GM12801 (cell line): ENCODE data around the gene ENHO.

Experiments used
- TF ChIP-seq, protein P1 (sequence below): IDR thresholded peaks from one replicate; pipeline ENCODE4 v1.5.1; 2011; ENCODE audit warnings: control low read depth; ENCODE audit not compliant: insufficient read length; ENCODE audit errors: extremely low read depth

Gene ENHO

DNA sequence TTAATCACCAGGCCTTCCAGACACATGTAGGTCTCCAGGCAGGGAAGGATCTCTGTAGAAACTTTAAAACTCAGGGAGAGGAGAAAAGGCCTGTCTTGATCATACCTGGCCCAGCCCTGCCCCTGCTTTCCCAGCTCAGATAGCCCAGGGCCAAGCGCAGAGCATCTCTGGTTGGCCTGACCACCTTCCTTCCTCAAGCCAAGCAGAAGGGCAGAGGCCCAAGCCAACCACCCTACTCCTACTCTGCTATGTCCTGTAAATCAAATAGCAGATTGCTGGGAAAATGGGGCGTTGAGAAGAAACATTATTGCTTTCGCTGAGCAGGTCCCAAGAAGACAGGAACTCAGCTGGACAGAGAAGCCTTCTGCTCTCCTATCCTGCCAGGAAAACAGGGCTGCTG lies 14.3 kb downstream of the ENHO start:
- TF ChIP-seq, protein P1, sequence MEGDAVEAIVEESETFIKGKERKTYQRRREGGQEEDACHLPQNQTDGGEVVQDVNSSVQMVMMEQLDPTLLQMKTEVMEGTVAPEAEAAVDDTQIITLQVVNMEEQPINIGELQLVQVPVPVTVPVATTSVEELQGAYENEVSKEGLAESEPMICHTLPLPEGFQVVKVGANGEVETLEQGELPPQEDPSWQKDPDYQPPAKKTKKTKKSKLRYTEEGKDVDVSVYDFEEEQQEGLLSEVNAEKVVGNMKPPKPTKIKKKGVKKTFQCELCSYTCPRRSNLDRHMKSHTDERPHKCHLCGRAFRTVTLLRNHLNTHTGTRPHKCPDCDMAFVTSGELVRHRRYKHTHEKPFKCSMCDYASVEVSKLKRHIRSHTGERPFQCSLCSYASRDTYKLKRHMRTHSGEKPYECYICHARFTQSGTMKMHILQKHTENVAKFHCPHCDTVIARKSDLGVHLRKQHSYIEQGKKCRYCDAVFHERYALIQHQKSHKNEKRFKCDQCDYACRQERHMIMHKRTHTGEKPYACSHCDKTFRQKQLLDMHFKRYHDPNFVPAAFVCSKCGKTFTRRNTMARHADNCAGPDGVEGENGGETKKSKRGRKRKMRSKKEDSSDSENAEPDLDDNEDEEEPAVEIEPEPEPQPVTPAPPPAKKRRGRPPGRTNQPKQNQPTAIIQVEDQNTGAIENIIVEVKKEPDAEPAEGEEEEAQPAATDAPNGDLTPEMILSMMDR, result no peak

DNA sequence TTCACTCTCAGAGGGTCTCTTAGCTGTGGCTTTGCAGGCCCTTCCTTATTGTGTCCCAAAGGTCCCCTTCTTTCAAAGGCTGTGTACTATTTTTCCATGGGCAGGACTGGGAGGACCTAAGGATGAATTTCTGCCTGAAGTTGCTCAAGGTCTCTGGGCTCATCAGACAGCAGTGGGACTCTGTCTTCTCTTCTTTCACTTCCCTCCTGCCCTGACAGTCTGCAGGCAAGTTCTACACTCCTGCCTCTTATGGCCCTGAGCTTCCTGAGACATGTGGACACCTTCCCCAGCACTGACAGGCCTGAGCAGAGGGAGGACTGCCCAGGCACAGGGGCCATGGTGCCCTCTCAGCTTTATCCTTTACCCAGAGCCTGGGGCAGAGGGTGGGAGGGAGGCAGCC lies 14.8 kb downstream of the ENHO start:
- TF ChIP-seq, protein P1, result no peak

DNA sequence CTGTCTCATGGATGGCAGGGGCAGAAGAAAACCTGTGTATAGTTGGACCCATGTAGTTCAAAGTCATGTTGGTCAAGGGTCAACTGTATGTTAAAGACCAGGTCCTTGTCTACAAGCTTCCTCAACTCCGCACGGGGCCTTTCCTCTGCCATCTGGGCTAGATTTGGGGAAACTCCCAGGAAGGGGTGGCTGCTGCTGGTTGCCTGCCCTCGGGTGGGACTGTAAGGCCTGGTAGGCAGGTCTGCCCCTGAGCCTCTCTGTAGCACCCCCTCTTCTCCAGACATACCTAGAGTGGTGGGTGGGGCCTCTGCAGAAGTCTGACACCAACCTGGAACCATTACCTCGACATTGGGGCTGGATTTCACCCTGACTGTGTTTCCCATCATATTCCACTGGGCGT lies 15.2 kb downstream of the ENHO start:
- TF ChIP-seq, protein P1, result no peak

DNA sequence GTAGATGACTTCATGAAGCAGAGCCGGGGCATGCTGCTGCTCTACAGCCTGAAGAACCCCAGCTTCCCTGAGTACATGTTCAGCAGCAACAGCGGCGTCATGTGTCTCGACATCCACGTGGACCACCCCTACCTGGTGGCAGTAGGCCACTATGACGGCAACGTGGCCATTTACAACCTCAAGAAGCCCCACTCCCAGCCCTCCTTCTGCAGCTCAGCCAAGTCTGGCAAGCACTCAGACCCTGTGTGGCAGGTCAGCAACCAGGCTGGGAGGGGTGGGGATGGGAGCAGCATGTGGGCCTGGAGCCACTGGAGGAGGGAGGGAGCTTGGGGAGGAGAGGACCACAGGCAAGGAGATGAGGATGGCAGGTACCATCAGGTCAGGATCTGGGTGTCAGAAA lies 16.2 kb downstream of the ENHO start:
- TF ChIP-seq, protein P1, result no peak

DNA sequence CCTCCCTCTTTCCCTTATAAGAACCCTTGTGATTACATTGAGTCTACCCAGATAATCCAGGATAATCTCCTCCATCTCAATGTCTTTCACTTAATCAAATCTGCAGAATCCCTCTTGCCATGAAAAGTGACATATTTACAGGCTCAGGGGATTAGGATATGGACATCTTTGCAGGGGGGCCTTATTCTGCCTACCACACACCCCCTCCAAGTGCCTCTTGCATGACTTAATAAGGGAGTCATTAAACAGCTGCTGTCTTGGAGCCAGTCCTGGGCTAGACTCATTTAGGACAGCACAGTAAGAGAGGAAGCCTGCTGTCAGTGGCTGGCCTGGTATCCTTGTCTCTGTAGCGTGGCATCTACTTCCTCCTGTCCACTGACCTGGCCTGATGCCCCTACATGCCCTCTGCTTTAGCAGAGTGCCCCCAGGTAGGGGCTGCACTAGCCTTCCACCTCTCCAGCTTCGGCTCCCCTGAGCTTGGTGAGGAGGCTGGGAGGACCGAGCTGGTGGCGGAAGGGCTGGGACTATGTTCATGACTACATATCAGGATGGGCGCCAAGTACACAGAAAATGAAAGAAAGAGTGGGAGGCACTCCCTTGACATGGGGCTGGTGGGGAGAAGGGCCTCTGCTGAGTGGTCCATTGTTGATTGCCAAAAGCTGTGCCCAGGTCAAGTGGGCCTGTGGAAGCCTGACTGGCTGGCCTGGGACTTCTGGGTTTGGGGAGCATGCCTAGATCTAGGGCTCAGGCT lies 17.2 kb downstream of the ENHO start:
- TF ChIP-seq, protein P1, result no peak

DNA sequence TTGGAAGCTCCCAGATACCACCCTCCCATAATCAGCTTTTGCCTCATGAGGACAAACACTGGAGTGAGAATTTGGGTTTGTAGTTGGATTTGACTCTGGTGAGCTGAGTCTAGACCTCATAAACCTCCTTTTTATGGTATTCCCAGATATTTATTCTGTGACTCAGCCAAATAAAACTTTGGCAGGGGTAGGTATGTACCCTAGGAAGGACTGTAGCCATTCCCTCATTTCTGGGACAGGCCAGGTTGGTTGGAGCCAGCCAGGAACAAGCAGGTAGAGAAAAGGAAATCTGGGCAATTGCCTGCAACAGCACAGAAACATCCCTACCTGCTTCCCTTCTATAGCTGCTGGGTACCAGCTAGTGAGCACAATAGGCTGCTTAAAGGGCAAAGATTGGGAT lies 19.4 kb downstream of the ENHO start:
- TF ChIP-seq, protein P1, result no peak

DNA sequence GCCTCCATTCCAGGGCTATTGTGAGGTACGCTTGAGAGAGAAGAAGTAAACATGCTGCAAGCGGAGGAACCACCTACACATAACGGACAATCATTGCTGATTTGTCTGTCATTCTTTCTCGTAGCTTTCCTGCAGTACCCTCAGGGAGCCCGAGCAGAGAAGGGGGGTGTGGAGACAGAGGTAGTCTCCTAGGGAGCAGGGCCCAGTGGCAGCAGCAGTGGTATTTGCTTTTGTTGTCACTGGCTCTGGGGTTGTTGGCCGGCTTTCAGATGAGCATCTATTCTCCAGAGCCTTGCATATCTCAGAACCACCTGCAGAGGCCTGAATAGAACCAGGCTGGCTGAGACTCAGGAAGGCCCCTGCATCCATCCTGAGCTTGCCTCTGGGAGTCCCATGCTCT lies 19.9 kb downstream of the ENHO start:
- TF ChIP-seq, protein P1, result no peak

DNA sequence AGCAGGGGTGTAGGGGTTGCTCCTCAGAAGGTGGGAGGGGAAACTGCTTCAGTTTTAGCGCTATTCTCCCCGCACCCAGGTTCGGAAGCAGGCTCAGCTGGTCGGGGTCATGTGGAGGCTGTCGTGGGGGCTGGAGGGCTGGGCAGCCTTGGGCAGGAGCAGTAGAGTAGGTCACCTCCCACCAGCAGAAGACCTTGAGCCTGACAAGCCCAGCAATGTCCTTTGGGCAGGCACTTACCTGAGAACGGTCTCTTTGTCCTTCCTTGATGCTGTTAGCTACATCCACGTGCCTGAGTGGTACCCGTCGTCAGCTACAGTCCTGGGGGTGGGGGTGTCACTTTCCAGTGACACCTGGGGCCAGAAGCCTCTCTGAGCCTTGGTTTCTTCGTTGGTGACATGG lies 20.3 kb downstream of the ENHO start:
- TF ChIP-seq, protein P1, result no peak
